PC-9 (cell line): ENCODE measurements around the gene PLA2G15. TPM values are rescaled to one million over a fixed set of nuclear protein-coding genes. Genes with fewer than 3 reads are reported as not detected.
A peak's percentile ranks its signal among the peaks of the same experiment; 100 is the strongest.

Experiments used
- Bru-seq: library from RNA; stranded (reverse); fragments of 400-500 nt; gene quantifications from one replicate; lab custom pipeline; 2021; lab: Mats Ljungman, UMichigan
- BruChase-seq, 2 experiments: library from RNA; stranded (reverse); fragments of 400-500 nt; gene quantifications; one replicate each; lab custom pipeline; 2021; lab: Mats Ljungman, UMichigan
- BruUV-seq: library from RNA; stranded (reverse); fragments of 400-500 nt; replicated peaks from 2 replicates; lab custom pipeline; 2021; lab: Mats Ljungman, UMichigan
- CTCF ChIA-PET: fragments of 300-600 bp; sonication (Branson Sonifier 250); formaldehyde crosslinking; loops from one replicate; lab custom pipeline; 2022; ENCODE audit warnings: antibody characterized with exemption; lab: Charles Lee
- POLR2A ChIA-PET: fragments of 300-600 bp; sonication (Branson Sonifier 250); formaldehyde crosslinking; loops from one replicate; lab custom pipeline; 2022; ENCODE audit warnings: antibody characterized with exemption; ENCODE audit not compliant: unreplicated experiment; lab: Charles Lee
- DNase-seq, 2 experiments: peaks; one replicate each; pipeline versions ENCODE4 v3.0.0 to v3.0.0-alpha.2; 2015 to 2022; ENCODE audit warnings: mixed read lengths in 1 of 2
- H2AFZ ChIP-seq: fragments of 200-600 bp; sonication (generic); 2 replicates; pipeline ENCODE4 v1.8.1; 2017; ENCODE audit warnings: antibody characterized with exemption
- H3F3A ChIP-seq: fragments of 200-600 bp; sonication (generic); 2 replicates; pipeline ENCODE4 v1.8.1; 2017; ENCODE audit warnings: antibody characterized with exemption, mild to moderate bottlenecking, low read depth; ENCODE audit not compliant: insufficient read depth
- H3K27ac ChIP-seq: fragments of 200-600 bp; sonication (generic); 2 replicates; pipeline ENCODE4 v1.6.1; 2016; ENCODE audit warnings: mixed run types
- H3K27me3 ChIP-seq: fragments of 200-600 bp; sonication (generic); 2 replicates; pipeline ENCODE4 v1.6.1; 2016; ENCODE audit warnings: low read depth, mixed run types; ENCODE audit not compliant: insufficient read depth
- H3K36me3 ChIP-seq: fragments of 200-600 bp; sonication (generic); 2 replicates; pipeline ENCODE4 v1.6.1; 2016; ENCODE audit warnings: low read depth, mixed run types
- H3K4me1 ChIP-seq: fragments of 200-600 bp; sonication (generic); replicated peaks from 2 replicates; pipeline ENCODE4 v1.6.1; 2016; ENCODE audit warnings: mixed run types; ENCODE audit not compliant: insufficient read depth
- H3K4me2 ChIP-seq: fragments of 200-600 bp; sonication (generic); 2 replicates; pipeline ENCODE4 v1.6.1; 2017; ENCODE audit warnings: mixed run types
- H3K4me3 ChIP-seq: fragments of 200-600 bp; sonication (generic); 2 replicates; pipeline ENCODE4 v1.6.1; 2016; ENCODE audit warnings: mixed run types
- H3K79me2 ChIP-seq: fragments of 200-600 bp; sonication (generic); 2 replicates; pipeline ENCODE4 v1.6.1; 2017; ENCODE audit warnings: low read depth, mixed run types
- H3K9me2 ChIP-seq: fragments of 200-600 bp; sonication (generic); 2 replicates; pipeline ENCODE4 v1.8.1; 2017; ENCODE audit warnings: mild to moderate bottlenecking; ENCODE audit not compliant: insufficient read depth
- H3K9me3 ChIP-seq: fragments of 200-600 bp; sonication (generic); 2 replicates; pipeline ENCODE4 v1.8.1; 2016; ENCODE audit warnings: low read depth; ENCODE audit not compliant: insufficient read depth
- H4K20me1 ChIP-seq: fragments of 200-600 bp; sonication (generic); 2 replicates; pipeline ENCODE4 v1.8.1; 2017; ENCODE audit not compliant: insufficient read depth
- CTCF ChIP-seq: fragments of 200-600 bp; sonication (generic); conservative IDR thresholded peaks from 2 replicates; pipeline ENCODE4 v1.6.1; 2017; ENCODE audit warnings: mixed run types, antibody characterized with exemption, mild to moderate bottlenecking, moderate library complexity
- EZH2 ChIP-seq: fragments of 200-600 bp; sonication (generic); IDR thresholded peaks from 2 replicates; pipeline ENCODE4 v1.8.0; 2017; ENCODE audit warnings: antibody characterized with exemption, low read depth
- intact Hi-C: fragments of 100-400 bp; cut with micrococcal nuclease; formaldehyde crosslinking; loops from one replicate; pipeline ENCODE4 v1.10.0; 2022; ENCODE audit not compliant: unreplicated experiment
- long read RNA-seq: library from polyadenylated mRNA; stranded (forward); transcript quantifications from one replicate; pipeline ENCODE4 v2.0.0, GENCODE V29; 2022
- total RNA-seq: library from RNA; stranded (reverse); gene quantifications from 2 replicates; pipeline ENCODE4 v1.2.3, GENCODE V29; 2021

The PLA2G15 gene
- total RNA-seq, result 13.4 and 14.0 TPM in 2 replicates
- percentile 44 among the genes with signal in this experiment for Bru-seq, nascent RNA
- percentile 46 among the genes with signal in this experiment for BruChase-seq, experiment 1, labeled RNA remaining after a 2-hour chase
- percentile 53 among the genes with signal in this experiment for BruChase-seq, experiment 2, labeled RNA remaining after a 6-hour chase
- long read RNA-seq, transcript PLA2G15-201 (6 exons, 2,727 nt), result major isoform, 15 of 31 reads
- long read RNA-seq, partial matches to known transcripts, result 0 of 31 reads
- long read RNA-seq, other reads (novel, unspliced or antisense), result 15 of 31 reads

- Histone ChIP-seq H3K27ac (no peak within 1 kb of the TSS), H3K36me3 (no peaks in the 10 kb centered on the region), H3K4me1 (peaks cover 16% of the 10 kb centered on the region), H2AFZ (peak within 1 kb of the TSS; percentile 96), H3K27me3 (no peaks in the 10 kb centered on the region), H3K9me3 (no peaks in the 10 kb centered on the region), H3F3A (0 out of 2 replicates have a peak, but pooled peaks cover 5% of the 10 kb centered on the region), H3K79me2 (peaks cover 14% of the 10 kb centered on the region; the same call in 1 of the 2 replicates), H3K9me2 (no peaks in the 10 kb centered on the region), H3K4me3 (peak within 1 kb of the TSS; percentile 91), H4K20me1 (no peaks in the 10 kb centered on the region), H3K4me2 (peak within 1 kb of the TSS; percentile 94)
- CTCF ChIA-PET, result interaction anchor here (0.5 to 0.7 kb wide), 2 partner anchors 342 to 551 kb away, joined by 7 to 8 read pairs; no protein-coding TSS in a partner anchor
- POLR2A ChIA-PET, result interaction anchor here (0.5 to 0.9 kb wide), 4 partner anchors 11 to 388 kb away, joined by 3 to 12 read pairs (median 5); partner anchors contain the start of gene SMPD3
- peak; percentile 70 to 92 for DNase-seq
- no TSS peak for BruUV-seq
- intact Hi-C loops, result no loop called here
- no peak for TF ChIP-seq EZH2
Observed at GRCh38 chr16:68244903-68245853, at the start of gene PLA2G15. TSS of gene PLA2G15 (plus strand) at chr16:68245373. CDS start at chr16:68245427, 54 bp downstream.

- CTCF ChIA-PET, result no interaction called here
- H3K27me3 ChIP-seq, result no peaks in the 10 kb centered on the region
- no peak overlapping the region for H3K4me3 ChIP-seq
- no TSS peak for BruUV-seq
- no peak overlapping the region for H3K4me2 ChIP-seq
- H3K9me3 ChIP-seq, result no peaks in the 10 kb centered on the region
- no peak for DNase-seq
- peaks cover 16% of the 10 kb centered on the region for H3F3A ChIP-seq
- no peaks in the 10 kb centered on the region for H3K9me2 ChIP-seq
- H2AFZ ChIP-seq, result no peak overlapping the region
- peaks cover 17% of the 10 kb centered on the region for H3K4me1 ChIP-seq
- peaks cover 4% of the 10 kb centered on the region; the same call in 1 of the 2 replicates for H4K20me1 ChIP-seq
- intact Hi-C loops, result no loop called here
- no peaks in the 10 kb centered on the region for H3K36me3 ChIP-seq
- POLR2A ChIA-PET, result no interaction called here
- TF ChIP-seq EZH2 (no peak), CTCF (no peak)
- no peaks in the 10 kb centered on the region for H3K79me2 ChIP-seq
- H3K27ac ChIP-seq, result no peak overlapping the region
Observed at GRCh38 chr16:68197250-68197649, 47.9 kb upstream of the PLA2G15 start.

GRCh38 chr16:68200088-68200783 is 44.9 kb upstream of the PLA2G15 start:
- Histone ChIP-seq H3K9me3 (no peaks in the 10 kb centered on the region), H3F3A (peaks cover 16% of the 10 kb centered on the region), H3K4me3 (no peak overlapping the region), H3K27ac (peak overlapping the region; percentile 47; the same call in 1 of the 2 replicates), H4K20me1 (peaks cover 4% of the 10 kb centered on the region; the same call in 1 of the 2 replicates), H2AFZ (no peak overlapping the region), H3K9me2 (no peaks in the 10 kb centered on the region), H3K27me3 (no peaks in the 10 kb centered on the region), H3K4me1 (peaks cover 17% of the 10 kb centered on the region), H3K79me2 (no peaks in the 10 kb centered on the region), H3K36me3 (no peaks in the 10 kb centered on the region), H3K4me2 (peak overlapping the region; percentile 45)
- no TSS peak for BruUV-seq
- intact Hi-C loops, result no loop called here
- ChIA-PET POLR2A (interaction anchor here (0.7 kb wide), 1 partner anchor 34 kb away, joined by 6 read pairs; no protein-coding TSS in a partner anchor), CTCF (no interaction called here)
- TF ChIP-seq EZH2, result no peak
- TF ChIP-seq CTCF, result no peak
- peak in 1 of 2 experiments; percentile 68 for DNase-seq
